Kidney tubule cell (primary cell): ENCODE data around the gene CDADC1.
"Not testable (repeated sequence)": the region's sequence is repeated elsewhere in the genome, so short reads cannot be mapped to it uniquely, and the experiment has no call there.

Experiments
- DNase-seq: peaks from one replicate; pipeline ENCODE4 v3.0.0-alpha.2; 2018; ENCODE audit warnings: low spot score

CDADC1 gene

GRCh38 chr13:49315036-49315565, 67.4 kb downstream of the CDADC1 start:
- DNase-seq = peak; percentile 43

- no peak for DNase-seq
Measured at GRCh38 chr13:49315756-49316482, 68.2 kb downstream of the CDADC1 start.

- DNase-seq = no peak
Measured at GRCh38 chr13:49319551-49319950, 71.8 kb downstream of the CDADC1 start.

GRCh38 chr13:49319951-49320350, 72.2 kb downstream of the CDADC1 start:
- DNase-seq = no peak

GRCh38 chr13:49320975-49321374, 73.2 kb downstream of the CDADC1 start:
- no peak for DNase-seq

GRCh38 chr13:49322702-49323101, 75.0 kb downstream of the CDADC1 start:
- no peak for DNase-seq

- no peak for DNase-seq
Measured at GRCh38 chr13:49323344-49323743, 75.6 kb downstream of the CDADC1 start.

- DNase-seq = peak; percentile 15
Measured at GRCh38 chr13:49326222-49326917, 78.6 kb downstream of the CDADC1 start.

- DNase-seq = not testable (repeated sequence)
Measured at GRCh38 chr13:49327145-49327544, 79.4 kb downstream of the CDADC1 start.

GRCh38 chr13:49329831-49330545, 82.3 kb downstream of the CDADC1 start:
- DNase-seq = no peak

- DNase-seq = no peak
Measured at GRCh38 chr13:49330546-49330864, 82.8 kb downstream of the CDADC1 start.

GRCh38 chr13:49336655-49337054, 88.9 kb downstream of the CDADC1 start:
- no peak for DNase-seq

- DNase-seq = no peak
Measured at GRCh38 chr13:49340161-49340560, 92.4 kb downstream of the CDADC1 start.

- DNase-seq = no peak
Measured at GRCh38 chr13:49341517-49341916, 93.8 kb downstream of the CDADC1 start.

GRCh38 chr13:49341941-49342340, 94.2 kb downstream of the CDADC1 start:
- DNase-seq = no peak

GRCh38 chr13:49342454-49342853, 94.7 kb downstream of the CDADC1 start:
- DNase-seq = no peak
